Breast epithelium (tissue), 4 donors: ENCODE results near the gene RBPJ. TPM values are rescaled to one million over a fixed set of nuclear protein-coding genes. Genes with fewer than 3 reads are reported as not detected.

Experiments
- DNase-seq, 2 donors: peaks; one replicate each; pipeline ENCODE4 v3.0.0-alpha.2; 2019; ENCODE audit warnings: low spot score in 2 of 2
- H3K27ac ChIP-seq, 2 donors: fragments of 200-600 bp; sonication (generic) in 1 of 2; one replicate each; pipeline ENCODE4 v1.5.1; 2016 to 2019; ENCODE audit warnings: mild to moderate bottlenecking in 1 of 2
- H3K27me3 ChIP-seq, 2 donors: fragments of 200-600 bp; sonication (generic) in 1 of 2; one replicate each; pipeline versions ENCODE4 v1.5.1 to v1.6.0; 2017 to 2019; ENCODE audit warnings: control low read depth in 1 of 2, mild to moderate bottlenecking in 1 of 2
- H3K36me3 ChIP-seq: fragments of 200-600 bp; one replicate; pipeline ENCODE4 v1.5.1; 2019
- H3K4me1 ChIP-seq, 2 donors: fragments of 200-600 bp; sonication (generic); one replicate each; pipeline ENCODE4 v1.5.1; 2016 to 2019; ENCODE audit warnings: control low read depth in 1 of 2
- H3K4me3 ChIP-seq, 3 donors: fragments of 200-600 bp; sonication (generic); 1 replicate in 2 of 3; 2 replicates in 1 of 3; pipeline ENCODE4 v1.5.1; 2016 to 2019; ENCODE audit warnings: mild to moderate bottlenecking in 3 of 3, moderate library complexity in 2 of 3
- H3K9me3 ChIP-seq, 2 donors: fragments of 200-600 bp; sonication (generic) in 1 of 2; one replicate each; pipeline ENCODE4 v1.5.1; 2016 to 2019; ENCODE audit warnings: control low read depth in 1 of 2
- POLR2A ChIP-seq: fragments of 450-650 bp; IDR thresholded peaks from one replicate; pipeline ENCODE4 v1.6.1; 2016; ENCODE audit warnings: antibody characterized with exemption, mild to moderate bottlenecking, moderate library complexity
- POLR2AphosphoS5 ChIP-seq, 3 donors: sonication (generic); formaldehyde crosslinking; IDR thresholded peaks; one replicate each; pipeline ENCODE4 v1.6.1; 2017; ENCODE audit warnings: antibody characterized with exemption in 3 of 3
- intact Hi-C: fragments of 100-400 bp; cut with DNase I; formaldehyde crosslinking; loops from one replicate; pipeline ENCODE4 v1.15.1; 2023; ENCODE audit warnings: low total_unique reads
- total RNA-seq, 3 donors: library from RNA; depleted of rRNA; stranded (reverse); fragments of >200 nt; gene quantifications; one replicate each; pipeline ENCODE4 v1.1.0, GENCODE V29; 2016
- TF ChIP-seq, protein P1 (sequence below), 3 donors: fragments of 450-650 bp; IDR thresholded peaks; one replicate each; pipeline ENCODE4 v1.5.1; 2016 to 2017; ENCODE audit warnings: antibody characterized with exemption in 3 of 3, mild to moderate bottlenecking in 3 of 3, moderate library complexity in 3 of 3

Gene RBPJ
- total RNA-seq, 3 donors from 2014 or later = 64.9 to 143 (median 88.7) TPM

GRCh38 chr4:26454961-26455360, 134.1 kb downstream of the RBPJ start:
- H3K27ac ChIP-seq = no peak overlapping the region
- intact Hi-C loops = no loop called here
- TF ChIP-seq POLR2A (no peak), POLR2AphosphoS5 (IDR thresholded peaks at IDR 0.05) (no peak)
- TF ChIP-seq, protein P1, sequence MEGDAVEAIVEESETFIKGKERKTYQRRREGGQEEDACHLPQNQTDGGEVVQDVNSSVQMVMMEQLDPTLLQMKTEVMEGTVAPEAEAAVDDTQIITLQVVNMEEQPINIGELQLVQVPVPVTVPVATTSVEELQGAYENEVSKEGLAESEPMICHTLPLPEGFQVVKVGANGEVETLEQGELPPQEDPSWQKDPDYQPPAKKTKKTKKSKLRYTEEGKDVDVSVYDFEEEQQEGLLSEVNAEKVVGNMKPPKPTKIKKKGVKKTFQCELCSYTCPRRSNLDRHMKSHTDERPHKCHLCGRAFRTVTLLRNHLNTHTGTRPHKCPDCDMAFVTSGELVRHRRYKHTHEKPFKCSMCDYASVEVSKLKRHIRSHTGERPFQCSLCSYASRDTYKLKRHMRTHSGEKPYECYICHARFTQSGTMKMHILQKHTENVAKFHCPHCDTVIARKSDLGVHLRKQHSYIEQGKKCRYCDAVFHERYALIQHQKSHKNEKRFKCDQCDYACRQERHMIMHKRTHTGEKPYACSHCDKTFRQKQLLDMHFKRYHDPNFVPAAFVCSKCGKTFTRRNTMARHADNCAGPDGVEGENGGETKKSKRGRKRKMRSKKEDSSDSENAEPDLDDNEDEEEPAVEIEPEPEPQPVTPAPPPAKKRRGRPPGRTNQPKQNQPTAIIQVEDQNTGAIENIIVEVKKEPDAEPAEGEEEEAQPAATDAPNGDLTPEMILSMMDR (IDR thresholded peaks at IDR 0.05) = no peak
- no peak overlapping the region for H3K4me3 ChIP-seq
- no peak for DNase-seq
- no peaks in the 10 kb centered on the region for H3K36me3 ChIP-seq
- peaks cover 3 to 5% of the 10 kb centered on the region in 2 donors for H3K9me3 ChIP-seq
- H3K27me3 ChIP-seq = no peaks in the 10 kb centered on the region
- no peaks in the 10 kb centered on the region for H3K4me1 ChIP-seq

DNA sequence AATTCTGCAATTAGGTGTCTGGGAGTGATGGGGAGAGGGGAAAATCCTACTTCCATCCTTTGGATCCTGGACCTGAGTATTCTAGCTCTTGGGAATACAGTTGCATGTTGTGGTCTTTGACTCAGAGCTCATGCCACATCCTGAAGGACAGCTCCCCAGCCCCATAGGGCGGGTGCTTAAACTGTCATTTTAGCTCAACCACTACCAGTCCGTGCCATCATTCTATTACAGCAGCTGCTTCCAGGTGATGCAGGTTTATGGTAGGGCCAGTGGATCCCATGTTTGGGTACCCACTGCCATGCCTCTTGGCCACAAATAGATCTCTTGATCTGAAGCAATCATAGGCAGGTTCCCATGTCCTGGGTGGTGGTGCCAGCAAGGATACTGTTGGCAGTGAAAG, 134.8 kb downstream of the RBPJ start:
- Histone ChIP-seq H3K9me3 (peaks cover 3 to 5% of the 10 kb centered on the region in 2 donors), H3K27me3 (no peaks in the 10 kb centered on the region), H3K27ac (no peak overlapping the region), H3K36me3 (no peaks in the 10 kb centered on the region), H3K4me3 (no peak overlapping the region), H3K4me1 (no peaks in the 10 kb centered on the region)
- intact Hi-C loops = no loop called here
- DNase-seq = no peak
- TF ChIP-seq POLR2AphosphoS5 (IDR thresholded peaks at IDR 0.05) (no peak), POLR2A (no peak)
- TF ChIP-seq, protein P1 (IDR thresholded peaks at IDR 0.05) = no peak

- no peak for TF ChIP-seq POLR2AphosphoS5 (IDR thresholded peaks at IDR 0.05)
- TF ChIP-seq, protein P1 (IDR thresholded peaks at IDR 0.05) = no peak
- TF ChIP-seq POLR2A = no peak
- Histone ChIP-seq H3K4me1 (no peaks in the 10 kb centered on the region), H3K36me3 (no peaks in the 10 kb centered on the region), H3K27ac (no peak overlapping the region), H3K27me3 (no peaks in the 10 kb centered on the region), H3K4me3 (no peak overlapping the region), H3K9me3 (peaks cover 3 to 5% of the 10 kb centered on the region in 2 donors)
- intact Hi-C loops = no loop called here
- DNase-seq = no peak
These were observed 136.6 kb downstream of the RBPJ start for GRCh38 chr4:26457412-26457811.

DNA sequence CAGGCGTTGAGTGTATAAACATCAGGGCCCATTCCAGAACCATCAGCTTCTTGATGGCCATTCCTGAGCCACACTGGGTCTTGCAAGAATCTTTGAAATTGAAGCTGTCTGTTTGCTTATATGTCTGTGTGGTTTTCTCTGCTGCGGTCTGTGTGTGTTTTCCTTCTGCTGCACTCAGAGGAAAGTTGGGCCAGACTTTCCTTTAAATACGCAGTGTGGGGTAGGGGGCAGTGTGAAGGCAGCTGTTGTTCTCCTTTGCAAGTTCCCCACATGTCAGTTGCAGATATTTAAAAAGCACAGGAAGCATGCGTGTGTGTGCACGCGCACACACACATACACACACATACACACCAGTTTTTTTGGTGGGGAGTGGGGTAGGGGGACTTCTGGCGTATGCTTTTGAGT, 137.3 kb downstream of the RBPJ start:
- no peak overlapping the region for H3K4me3 ChIP-seq
- TF ChIP-seq POLR2A (no peak), POLR2AphosphoS5 (IDR thresholded peaks at IDR 0.05) (no peak)
- TF ChIP-seq, protein P1 (IDR thresholded peaks at IDR 0.05) = no peak
- DNase-seq = no peak
- H3K36me3 ChIP-seq = no peaks in the 10 kb centered on the region
- no peak overlapping the region for H3K27ac ChIP-seq
- intact Hi-C loops = no loop called here
- H3K4me1 ChIP-seq = no peaks in the 10 kb centered on the region
- H3K27me3 ChIP-seq = no peaks in the 10 kb centered on the region
- peaks cover 3 to 5% of the 10 kb centered on the region in 2 donors for H3K9me3 ChIP-seq

DNA sequence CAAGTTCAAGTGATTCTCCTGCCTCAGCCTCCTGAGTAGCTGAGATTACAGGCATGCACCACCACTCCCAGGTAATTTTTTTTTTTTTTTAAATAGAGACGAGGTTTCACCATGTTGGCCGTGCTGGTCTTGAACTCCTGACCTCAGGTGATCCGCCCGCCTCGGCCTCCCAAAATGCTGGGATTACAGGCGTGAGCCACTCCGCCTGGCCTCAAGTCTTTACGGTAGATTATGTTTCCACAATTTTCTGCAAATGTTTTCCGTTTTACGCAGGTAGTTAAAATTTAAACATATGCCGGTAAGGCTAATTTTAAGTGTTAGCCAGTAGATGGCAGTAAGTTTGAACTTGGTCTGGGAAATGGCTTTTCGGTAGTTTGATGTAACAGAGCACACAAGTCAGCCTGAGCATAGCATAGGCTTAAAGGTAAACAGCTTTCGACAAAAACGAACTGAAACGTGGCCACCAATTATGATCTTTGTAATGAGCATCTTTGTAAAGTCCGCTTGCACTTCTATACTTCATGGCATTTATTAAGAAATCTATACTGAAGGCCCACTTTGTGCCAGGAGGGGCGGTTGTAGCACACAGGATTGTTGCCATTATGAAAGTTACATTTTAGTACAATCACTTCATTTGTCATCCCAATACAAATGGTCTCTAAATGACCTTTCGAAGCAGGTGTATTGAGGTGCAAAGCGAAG, 138.4 kb downstream of the RBPJ start:
- intact Hi-C loops = no loop called here
- no peak for DNase-seq
- H3K4me1 ChIP-seq = no peaks in the 10 kb centered on the region
- TF ChIP-seq POLR2A = no peak
- TF ChIP-seq, protein P1 (IDR thresholded peaks at IDR 0.05) = peak in 2 of 3 donors; percentile 34 to 56
- TF ChIP-seq POLR2AphosphoS5 (IDR thresholded peaks at IDR 0.05) = no peak
- no peaks in the 10 kb centered on the region for H3K36me3 ChIP-seq
- H3K9me3 ChIP-seq = peaks cover 0 to 3% of the 10 kb centered on the region in 2 donors
- H3K27me3 ChIP-seq = no peaks in the 10 kb centered on the region
- no peak overlapping the region for H3K27ac ChIP-seq
- H3K4me3 ChIP-seq = no peak overlapping the region
